Measurements from ENCODE around the gene TBP.
"Not testable (repeated sequence)": the region's sequence is repeated elsewhere in the genome, so short reads cannot be mapped to it uniquely, and the experiment has no call there.

The TBP gene
- total RNA-seq: 7.0 to 18.8 (median 12.7) reads per million in 4 donors

- peak; percentile 93 to 99 (median 95) for DNase-seq
Measured at GRCh38 chr6:170554013-170554795, at the start of gene TBP. Gene TBP, plus strand, starts transcription at chr6:170554369. Its CDS starts 2,661 bp downstream, at chr6:170557030.

- DNase-seq: no peak
Measured at GRCh38 chr6:170504479-170504878, 49.7 kb upstream of the TBP start.

- no peak for DNase-seq
Measured at GRCh38 chr6:170505306-170505705, 48.9 kb upstream of the TBP start.

- no peak for DNase-seq
Measured at GRCh38 chr6:170506446-170506845, 47.7 kb upstream of the TBP start.

GRCh38 chr6:170507728-170508127 lies 46.4 kb upstream of the TBP start:
- not testable (repeated sequence) for DNase-seq

- DNase-seq: not testable (repeated sequence)
Measured at GRCh38 chr6:170508275-170508674, 45.9 kb upstream of the TBP start.

- not testable (repeated sequence) for DNase-seq
Measured at GRCh38 chr6:170508892-170509722, 45.1 kb upstream of the TBP start.

- no peak for DNase-seq
Measured at GRCh38 chr6:170509723-170510018, 44.5 kb upstream of the TBP start.

GRCh38 chr6:170510631-170511030 lies 43.5 kb upstream of the TBP start:
- no peak for DNase-seq

GRCh38 chr6:170512249-170512648 lies 41.9 kb upstream of the TBP start:
- no peak for DNase-seq

- DNase-seq: no peak
Measured at GRCh38 chr6:170514908-170515307, 39.3 kb upstream of the TBP start.

- DNase-seq: peak in 2 of 5 donors; percentile 19 to 43
Measured at GRCh38 chr6:170516783-170517616, 37.2 kb upstream of the TBP start.

GRCh38 chr6:170522565-170523183 lies 31.5 kb upstream of the TBP start:
- no peak for DNase-seq

- peak in 1 of 5 donors; percentile 36 for DNase-seq
Measured at GRCh38 chr6:170523256-170524171, 30.7 kb upstream of the TBP start.

- no peak for DNase-seq
Measured at GRCh38 chr6:170524172-170524502, 30.0 kb upstream of the TBP start.

- DNase-seq: no peak
Measured at GRCh38 chr6:170525795-170526194, 28.4 kb upstream of the TBP start.

GRCh38 chr6:170527995-170528394 lies 26.2 kb upstream of the TBP start:
- DNase-seq: not testable (repeated sequence)

GRCh38 chr6:170529839-170530469 lies 24.2 kb upstream of the TBP start:
- peak; percentile 17 to 61 (median 43) for DNase-seq

- no peak for DNase-seq
Measured at GRCh38 chr6:170532867-170533488, 21.2 kb upstream of the TBP start.

GRCh38 chr6:170533792-170534191 lies 20.4 kb upstream of the TBP start:
- no peak for DNase-seq

- no peak for DNase-seq
Measured at GRCh38 chr6:170535004-170535403, 19.2 kb upstream of the TBP start.
